Liver (tissue), 10 donors: Measurements from ENCODE around the gene HRH1. TPM values are rescaled to one million over a fixed set of nuclear protein-coding genes. Genes with fewer than 3 reads are reported as not detected.

Experiments used
- DNase-seq: peaks from one replicate; pipeline ENCODE4 v3.0.0-alpha.2; 2017; ENCODE audit warnings: low spot score
- H3K27ac ChIP-seq, 2 donors: one replicate each; pipeline ENCODE4 v1.7.0; 2013; ENCODE audit warnings: inconsistent platforms in 2 of 2, low read length in 2 of 2, control low read depth in 1 of 2, low read depth in 1 of 2, mild to moderate bottlenecking in 1 of 2
- H3K27me3 ChIP-seq, 4 donors: one replicate each; pipeline versions ENCODE4 v1.6.1 to v1.7.0; 2013; ENCODE audit warnings: low read length in 3 of 4, inconsistent platforms in 1 of 4, mild to moderate bottlenecking in 1 of 4, moderate library complexity in 1 of 4; ENCODE audit not compliant: control insufficient read depth in 4 of 4, insufficient read depth in 4 of 4
- H3K36me3 ChIP-seq, 4 donors: one replicate each; pipeline versions ENCODE4 v1.6.1 to v1.7.0; 2013; ENCODE audit warnings: low read length in 3 of 4, mild to moderate bottlenecking in 3 of 4, low read depth in 1 of 4, moderate library complexity in 1 of 4; ENCODE audit not compliant: control insufficient read depth in 4 of 4, insufficient read depth in 3 of 4
- H3K4me1 ChIP-seq, 4 donors: one replicate each; pipeline versions ENCODE4 v1.6.1 to v1.7.0; 2013; ENCODE audit warnings: low read length in 3 of 4, mild to moderate bottlenecking in 3 of 4, moderate library complexity in 1 of 4; ENCODE audit not compliant: control insufficient read depth in 4 of 4, insufficient read depth in 4 of 4
- H3K4me3 ChIP-seq, 3 donors: one replicate each; pipeline versions ENCODE4 v1.6.1 to v1.7.0; 2013; ENCODE audit warnings: low read length in 3 of 3, control low read depth in 1 of 3, low read depth in 1 of 3, mild to moderate bottlenecking in 1 of 3
- H3K9ac ChIP-seq, 2 donors: one replicate each; pipeline ENCODE4 v1.7.0; 2013; ENCODE audit warnings: low read length in 2 of 2, mild to moderate bottlenecking in 2 of 2, moderate library complexity in 2 of 2, control low read depth in 1 of 2, low read depth in 1 of 2
- H3K9me3 ChIP-seq, 4 donors: one replicate each; pipeline versions ENCODE4 v1.6.1 to v1.7.0; 2013; ENCODE audit warnings: low read length in 3 of 4; ENCODE audit not compliant: control insufficient read depth in 4 of 4
- RXRA ChIP-seq, 2 donors: IDR thresholded peaks; 2 replicates each; pipeline ENCODE4 v1.6.1; 2017 to 2018; ENCODE audit warnings: antibody characterized with exemption in 2 of 2, mild to moderate bottlenecking in 1 of 2
- SP1 ChIP-seq: IDR thresholded peaks from 2 replicates; pipeline ENCODE4 v1.6.1; 2018; ENCODE audit warnings: antibody characterized with exemption, mild to moderate bottlenecking
- WGBS: extraction: QIAGEN DNeasy Blood & Tissue Kit; methylation state at CpG from one replicate; pipeline ENCODE4 v1.1.7; 2013; 5-methylcytosine and 5-hydroxymethylcytosine counted together
- polyA plus RNA-seq, 2 donors: library from polyadenylated mRNA; stranded (reverse) in 1 of 2; unstranded in 1 of 2; fragments of 200-250 nt in 1 of 2; fragments of >200 nt in 1 of 2; fragmentation: Nextera tagmentation in 1 of 2; extraction: Ambion mirVana in 1 of 2; gene quantifications; one replicate each; pipeline versions ENCODE4 v1.2.1 to v1.2.3, GENCODE V29; 2013 to 2015
- small RNA-seq: library from RNA; depleted of rRNA; stranded (forward); fragments of <200 nt; gene quantifications from one replicate; pipeline ENCODE3, GENCODE V24; 2014
- total RNA-seq, 2 donors: library from RNA; depleted of rRNA; stranded (reverse); fragments of >200 nt; gene quantifications; one replicate each; pipeline ENCODE4 v1.2.3, GENCODE V29; 2014
- donor health status: healthy.
- donor health status: healthy.
- donor health status: healthy.
- donor health status: healthy.
- donor health status: healthy.

The HRH1 gene
- total and polyA plus RNA-seq, 4 donors, result 0.07 to 1.3 (median 0.31) TPM

- WGBS, result 96% methylated on average over 5 of the region's 5 CpGs
These were observed 157.9 kb downstream of the HRH1 start for GRCh38 chr3:11312166-11312565.

More at GRCh38 chr3:11312166-11312565, 157.9 kb downstream of the HRH1 start:
- TF ChIP-seq SP1, result no peak
- no peak for TF ChIP-seq RXRA (IDR thresholded peaks at IDR 0.05)
- Histone ChIP-seq H3K4me1 (no peaks in the 10 kb centered on the region), H3K4me3 (no peak overlapping the region), H3K9ac (no peak overlapping the region), H3K9me3 (no peaks in the 10 kb centered on the region), H3K36me3 (peaks cover 3 to 52% (median 45%) of the 10 kb centered on the region in 4 donors), H3K27ac (no peak overlapping the region), H3K27me3 (no peaks in the 10 kb centered on the region)
- DNase-seq, result no peak

Small RNA genes within 50 kb of the gene (small RNA-seq; reads per million reads assigned to genes)
- not detected for gene AC083855.1

Other genes with a start within 250 kb of the HRH1 start
- gene SLC6A1, start 161.7 kb upstream of the HRH1 start, total RNA-seq, result 10 to 100 TPM; 26.2 to 71.9 TPM
- 10 to 100 TPM; 16.0 to 41.4 TPM for gene SLC6A1, start 161.7 kb upstream of the HRH1 start, polyA plus RNA-seq
- gene ATG7, start 117.9 kb downstream of the HRH1 start, total RNA-seq, result 10 to 100 TPM; 18.7 to 53.8 TPM
- gene ATG7, start 117.9 kb downstream of the HRH1 start, polyA plus RNA-seq, result 10 to 100 TPM in 1 of 2 donors, 1 to 10 TPM in 1; 7.4 to 12.5 TPM